Measurements from ENCODE around the gene NOTUM. TPM values are rescaled to one million over a fixed set of nuclear protein-coding genes. Genes with fewer than 3 reads are reported as not detected.

The NOTUM gene
- total RNA-seq, 1 experiment from 2014 or later: not detected

- H3K9me2 ChIP-seq (ENCODE audit: insufficient read depth): no peaks in the 10 kb centered on the region
- no peaks in the 10 kb centered on the region for H4K20me1 ChIP-seq (ENCODE audit: insufficient read depth)
- no peak overlapping the region for H3K27ac ChIP-seq
- no peaks in the 10 kb centered on the region for H3K27me3 ChIP-seq (ENCODE audit: insufficient read depth, low read depth)
- CTCF ChIA-PET: interaction anchor here (0.7 to 1.0 kb wide), 3 partner anchors 28 to 33 kb away, joined by 3 to 10 read pairs (median 4); partner anchors contain the start of genes CENPX and LRRC45
- TF ChIP-seq EZH2 (IDR thresholded peaks at IDR 0.05; ENCODE audit: low read depth) (no peak), CTCF (conservative IDR thresholded peaks at IDR 0.05) (no peak)
- no peaks in the 10 kb centered on the region for H3K9me3 ChIP-seq (ENCODE audit: insufficient read depth, low read depth)
- no peak overlapping the region for H3K4me2 ChIP-seq
- H3K79me2 ChIP-seq (ENCODE audit: low read depth): no peaks in the 10 kb centered on the region
- BruUV-seq (replicated peaks): no TSS peak
- H3K36me3 ChIP-seq (ENCODE audit: low read depth): no peaks in the 10 kb centered on the region
- no peak overlapping the region for H3K4me3 ChIP-seq
- no peak for DNase-seq
- no peak overlapping the region for H2AFZ ChIP-seq
- H3K4me1 ChIP-seq (replicated peaks; ENCODE audit: insufficient read depth): no peaks in the 10 kb centered on the region
- no peaks in the 10 kb centered on the region for H3F3A ChIP-seq (ENCODE audit: insufficient read depth, low read depth)
- intact Hi-C loops (cut with micrococcal nuclease; ENCODE audit: unreplicated experiment): no loop called here
- POLR2A ChIA-PET (ENCODE audit: unreplicated experiment): interaction anchor here (0.6 to 0.7 kb wide), 3 partner anchors 12 to 106 kb away, joined by 3 to 5 read pairs (median 4); no protein-coding TSS in a partner anchor
Observed at GRCh38 chr17:81992306-81993102, 31.5 kb upstream of the NOTUM start.

- H3K27me3 ChIP-seq (ENCODE audit: insufficient read depth, low read depth): no peaks in the 10 kb centered on the region
- H3K4me3 ChIP-seq: no peak overlapping the region
- ChIA-PET CTCF (interaction anchor here (0.7 to 1.0 kb wide), 4 partner anchors 12 to 32 kb away, joined by 3 to 10 read pairs (median 4); partner anchors contain the start of genes CENPX and LRRC45), POLR2A (ENCODE audit: unreplicated experiment) (interaction anchor here (0.6 to 0.7 kb wide), 8 partner anchors 11 to 661 kb away, joined by 3 to 5 read pairs (median 3); no protein-coding TSS in a partner anchor)
- intact Hi-C loops (cut with micrococcal nuclease; ENCODE audit: unreplicated experiment): no loop called here
- H3K27ac ChIP-seq: no peak overlapping the region
- peak in 1 of 2 experiments; percentile 95 for DNase-seq
- TF ChIP-seq CTCF (conservative IDR thresholded peaks at IDR 0.05) (no peak), EZH2 (IDR thresholded peaks at IDR 0.05; ENCODE audit: low read depth) (no peak)
- no peaks in the 10 kb centered on the region for H4K20me1 ChIP-seq (ENCODE audit: insufficient read depth)
- H3K4me1 ChIP-seq (replicated peaks; ENCODE audit: insufficient read depth): no peaks in the 10 kb centered on the region
- H3K36me3 ChIP-seq (ENCODE audit: low read depth): no peaks in the 10 kb centered on the region
- no peaks in the 10 kb centered on the region for H3F3A ChIP-seq (ENCODE audit: insufficient read depth, low read depth)
- BruUV-seq (replicated peaks): no TSS peak
- H2AFZ ChIP-seq: no peak overlapping the region
- no peaks in the 10 kb centered on the region for H3K79me2 ChIP-seq (ENCODE audit: low read depth)
- H3K4me2 ChIP-seq: no peak overlapping the region
- no peaks in the 10 kb centered on the region for H3K9me2 ChIP-seq (ENCODE audit: insufficient read depth)
- H3K9me3 ChIP-seq (ENCODE audit: insufficient read depth, low read depth): no peaks in the 10 kb centered on the region
Observed at GRCh38 chr17:81991684-81992305, 30.8 kb upstream of the NOTUM start.

- Histone ChIP-seq H3K4me3 (no peak overlapping the region), H3K27me3 (ENCODE audit: insufficient read depth, low read depth) (no peaks in the 10 kb centered on the region), H4K20me1 (ENCODE audit: insufficient read depth) (no peaks in the 10 kb centered on the region), H3F3A (ENCODE audit: insufficient read depth, low read depth) (no peaks in the 10 kb centered on the region), H3K36me3 (ENCODE audit: low read depth) (no peaks in the 10 kb centered on the region), H3K27ac (no peak overlapping the region), H3K4me2 (no peak overlapping the region), H3K9me2 (ENCODE audit: insufficient read depth) (no peaks in the 10 kb centered on the region), H3K9me3 (ENCODE audit: insufficient read depth, low read depth) (no peaks in the 10 kb centered on the region), H3K79me2 (ENCODE audit: low read depth) (no peaks in the 10 kb centered on the region), H2AFZ (no peak overlapping the region), H3K4me1 (replicated peaks; ENCODE audit: insufficient read depth) (no peaks in the 10 kb centered on the region)
- TF ChIP-seq CTCF (conservative IDR thresholded peaks at IDR 0.05) (no peak), EZH2 (IDR thresholded peaks at IDR 0.05; ENCODE audit: low read depth) (no peak)
- ChIA-PET POLR2A (ENCODE audit: unreplicated experiment) (interaction anchor here (0.6 to 0.7 kb wide), 5 partner anchors 196 to 660 kb away, joined by 3 to 5 read pairs (median 3); no protein-coding TSS in a partner anchor), CTCF (interaction anchor here (1.0 kb wide), 3 partner anchors 13 to 32 kb away, joined by 3 to 4 read pairs (median 3); no protein-coding TSS in a partner anchor)
- DNase-seq: no peak
- intact Hi-C loops (cut with micrococcal nuclease; ENCODE audit: unreplicated experiment): no loop called here
- no TSS peak for BruUV-seq (replicated peaks)
Observed at GRCh38 chr17:81990836-81991683, 30.1 kb upstream of the NOTUM start.

All from PC-9 (cell line).